ENCODE data around the gene EMP2.
"Not testable (repeated sequence)": the region's sequence is repeated elsewhere in the genome, so short reads cannot be mapped to it uniquely, and the experiment has no call there.

The EMP2 gene

DNA sequence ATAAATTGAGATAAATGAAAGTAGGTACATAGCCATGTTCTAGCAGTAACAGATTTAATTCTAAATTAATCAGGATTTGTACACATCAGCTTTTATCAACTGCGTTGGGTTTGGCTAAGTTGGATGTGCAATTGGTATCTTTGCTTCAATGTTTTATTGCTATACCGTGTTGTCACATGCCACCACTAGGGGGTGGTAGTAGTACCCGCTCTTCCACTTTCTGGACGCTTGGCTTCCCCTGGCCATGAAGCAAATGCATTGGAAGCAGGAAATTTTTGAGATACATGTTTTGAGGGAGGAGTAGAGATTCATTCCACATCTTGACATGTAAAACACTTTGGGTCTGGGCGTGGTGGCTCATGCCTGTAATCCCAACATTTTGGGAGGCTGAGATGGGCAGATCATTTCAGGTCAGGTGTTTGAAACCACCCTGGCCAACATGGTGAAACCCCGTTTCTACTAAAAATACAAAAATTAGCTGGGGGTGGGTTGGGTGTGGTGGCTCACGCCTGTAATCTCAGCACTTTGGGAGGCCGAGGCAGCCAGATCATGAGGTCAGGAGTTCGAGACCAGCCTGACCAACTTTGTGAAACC, 58.6 kb downstream of the EMP2 start:
- Histone ChIP-seq H3K9ac (ENCODE audit: low read length) (no peak overlapping the region), H3K9me3 (ENCODE audit: control insufficient read depth, low read length) (no peaks in the 10 kb centered on the region), H3K36me3 (ENCODE audit: control insufficient read depth, insufficient read depth, low read length) (no peaks in the 10 kb centered on the region), H3K4me3 (ENCODE audit: low read length) (no peak overlapping the region), H3K4me1 (ENCODE audit: control insufficient read depth, insufficient read depth, low read length) (peaks cover 13% of the 10 kb centered on the region), H3K27me3 (ENCODE audit: control insufficient read depth, insufficient read depth, low read length) (no peaks in the 10 kb centered on the region)

DNA sequence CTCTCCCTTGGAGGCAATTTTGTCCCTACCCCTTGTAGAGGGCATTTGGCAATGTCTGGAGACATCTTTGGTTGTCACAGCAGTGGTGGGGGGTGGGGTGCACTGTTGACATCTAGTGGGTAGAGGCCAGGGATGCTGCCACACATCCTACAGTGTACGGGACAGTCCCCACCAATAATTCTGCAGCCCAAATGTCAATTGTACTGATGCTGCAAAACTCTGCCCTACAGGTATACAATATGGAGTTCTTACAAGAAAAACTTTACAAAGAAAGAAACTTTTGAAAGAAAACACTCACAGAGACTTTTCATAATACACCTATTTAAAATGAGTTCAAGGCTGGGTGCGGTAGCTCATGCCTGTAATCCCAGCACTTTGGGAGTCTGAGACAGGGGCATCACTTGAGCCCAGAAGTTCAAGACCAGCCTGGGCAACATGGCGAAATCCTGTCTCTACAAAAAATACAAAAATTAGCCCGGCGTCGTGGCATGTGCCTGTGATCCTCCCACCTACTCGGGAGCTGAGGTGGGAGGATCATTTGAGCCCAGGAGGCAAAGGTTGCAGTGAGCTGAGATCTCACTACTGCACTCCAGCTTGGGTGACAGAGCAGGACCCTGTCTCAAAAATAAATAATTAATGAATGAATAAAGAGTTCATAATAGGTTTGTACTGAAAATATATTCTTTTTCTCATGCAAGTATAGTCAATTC, 59.4 kb downstream of the EMP2 start:
- no peak overlapping the region for H3K9ac ChIP-seq (ENCODE audit: low read length)
- H3K36me3 ChIP-seq (ENCODE audit: control insufficient read depth, insufficient read depth, low read length): no peaks in the 10 kb centered on the region

DNA sequence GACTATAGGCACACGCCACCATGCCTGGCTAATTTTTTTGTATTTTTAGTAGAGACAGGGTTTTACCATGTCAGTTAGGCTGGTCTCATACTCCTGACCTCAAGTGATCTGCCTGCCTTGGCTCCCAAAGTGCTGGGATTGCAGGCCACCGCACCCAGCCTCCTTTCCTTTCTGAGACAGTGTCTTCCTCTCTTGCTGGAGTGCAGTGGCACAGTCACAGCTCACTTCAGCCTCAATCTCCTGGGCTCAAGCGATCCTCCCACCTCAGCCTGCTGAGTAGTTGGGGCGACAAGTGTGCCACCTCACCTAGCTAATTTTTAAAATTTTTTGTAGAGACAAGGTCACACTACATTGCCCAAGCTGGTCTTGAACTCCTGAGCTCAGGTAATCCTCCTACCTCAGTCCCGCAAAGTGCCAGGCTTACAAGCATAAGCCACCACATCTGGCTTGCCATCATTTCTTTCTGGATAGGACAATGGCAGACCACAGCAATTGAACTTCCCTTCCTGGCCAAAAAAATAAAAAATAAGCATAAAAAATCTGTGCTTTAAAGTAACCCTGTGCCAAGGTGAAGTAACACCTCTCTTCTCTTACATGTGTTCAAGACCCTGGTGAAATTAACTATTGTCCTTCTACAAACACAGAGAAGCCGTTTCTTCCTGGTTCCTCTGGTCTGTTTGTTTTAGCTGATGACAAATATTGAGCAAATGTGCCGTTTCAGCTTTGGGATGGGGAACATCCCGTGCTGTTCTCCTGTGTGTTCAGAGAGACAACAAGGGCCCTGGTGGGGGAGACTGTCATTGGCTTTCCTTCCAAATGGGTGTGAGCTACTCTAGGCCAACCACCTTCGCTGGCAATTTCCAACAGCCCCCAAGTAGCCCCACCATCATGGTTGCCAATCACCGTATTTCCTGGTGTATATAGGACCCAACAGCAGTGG, 60.2 kb downstream of the EMP2 start:
- Histone ChIP-seq H3K4me1 (ENCODE audit: control insufficient read depth, insufficient read depth, low read length) (peaks cover 13% of the 10 kb centered on the region), H3K9me3 (ENCODE audit: control insufficient read depth, low read length) (no peaks in the 10 kb centered on the region), H3K9ac (ENCODE audit: low read length) (no peak overlapping the region), H3K4me3 (ENCODE audit: low read length) (no peak overlapping the region), H3K36me3 (ENCODE audit: control insufficient read depth, insufficient read depth, low read length) (no peaks in the 10 kb centered on the region), H3K27me3 (ENCODE audit: control insufficient read depth, insufficient read depth, low read length) (no peaks in the 10 kb centered on the region)

More for the DNA sequence above, 59.4 kb downstream of the EMP2 start:
- no peak overlapping the region for H3K4me3 ChIP-seq (ENCODE audit: low read length)
- H3K4me1 ChIP-seq (ENCODE audit: control insufficient read depth, insufficient read depth, low read length): peaks cover 13% of the 10 kb centered on the region
- no peaks in the 10 kb centered on the region for H3K9me3 ChIP-seq (ENCODE audit: control insufficient read depth, low read length)
- no peaks in the 10 kb centered on the region for H3K27me3 ChIP-seq (ENCODE audit: control insufficient read depth, insufficient read depth, low read length)

DNA sequence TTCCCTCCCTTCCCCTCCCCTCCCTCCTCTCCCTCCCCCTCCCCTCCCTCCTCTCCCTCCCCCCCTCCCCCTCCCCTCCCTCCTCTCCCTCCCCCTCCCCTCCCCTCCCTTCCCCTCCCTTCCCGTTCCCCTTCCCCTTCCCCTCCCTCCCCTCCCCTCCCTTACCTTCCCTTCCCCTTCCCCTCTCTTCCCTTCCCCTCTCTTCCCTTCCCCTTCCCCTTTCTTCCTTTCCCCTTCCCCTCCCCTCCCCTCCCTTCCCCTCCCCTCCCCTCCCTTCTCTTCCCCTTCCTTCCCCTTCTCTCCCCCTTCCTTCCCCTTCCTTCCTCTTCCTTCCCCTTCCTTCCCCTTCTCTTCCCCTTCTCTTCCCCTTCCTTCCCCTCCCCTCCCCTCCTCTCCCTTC, 61.1 kb downstream of the EMP2 start:
- Histone ChIP-seq H3K36me3 (ENCODE audit: control insufficient read depth, insufficient read depth, low read length) (no peaks in the 10 kb centered on the region), H3K27me3 (ENCODE audit: control insufficient read depth, insufficient read depth, low read length) (no peaks in the 10 kb centered on the region), H3K9ac (ENCODE audit: low read length) (no peak overlapping the region), H3K9me3 (ENCODE audit: control insufficient read depth, low read length) (no peaks in the 10 kb centered on the region), H3K4me1 (ENCODE audit: control insufficient read depth, insufficient read depth, low read length) (peaks cover 21% of the 10 kb centered on the region), H3K4me3 (ENCODE audit: low read length) (no peak overlapping the region)

DNA sequence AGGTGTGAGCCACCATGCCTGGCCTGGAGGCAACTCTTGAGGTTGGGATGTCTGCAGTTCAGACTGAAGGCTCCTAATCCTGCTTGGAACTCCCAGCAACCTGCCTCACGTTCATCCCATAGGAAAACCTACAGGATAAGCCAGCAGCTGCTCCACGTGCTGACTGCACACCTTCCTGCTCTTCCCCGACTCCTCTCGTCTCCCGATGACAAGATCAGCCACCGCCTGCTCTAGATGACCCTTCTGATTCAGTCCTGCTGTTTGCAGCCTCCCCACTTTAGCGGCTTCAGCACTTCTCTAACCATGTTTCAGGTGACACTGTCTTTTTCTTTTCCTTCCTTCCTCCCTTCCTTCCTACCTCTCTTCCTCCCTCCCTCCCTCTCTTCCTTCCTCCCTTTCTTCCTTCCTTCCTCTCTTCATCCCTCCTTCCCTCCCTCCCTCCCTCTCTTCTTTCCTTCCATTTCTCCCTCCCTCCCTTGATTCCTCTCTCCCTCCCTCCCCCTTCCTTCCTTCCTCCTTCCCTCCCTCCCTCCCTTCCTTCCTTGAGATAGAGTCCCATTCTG, 61.8 kb downstream of the EMP2 start:
- peaks cover 25% of the 10 kb centered on the region for H3K4me1 ChIP-seq (ENCODE audit: control insufficient read depth, insufficient read depth, low read length)
- no peak overlapping the region for H3K9ac ChIP-seq (ENCODE audit: low read length)
- no peaks in the 10 kb centered on the region for H3K27me3 ChIP-seq (ENCODE audit: control insufficient read depth, insufficient read depth, low read length)
- no peaks in the 10 kb centered on the region for H3K36me3 ChIP-seq (ENCODE audit: control insufficient read depth, insufficient read depth, low read length)
- no peaks in the 10 kb centered on the region for H3K9me3 ChIP-seq (ENCODE audit: control insufficient read depth, low read length)
- H3K4me3 ChIP-seq (ENCODE audit: low read length): no peak overlapping the region

DNA sequence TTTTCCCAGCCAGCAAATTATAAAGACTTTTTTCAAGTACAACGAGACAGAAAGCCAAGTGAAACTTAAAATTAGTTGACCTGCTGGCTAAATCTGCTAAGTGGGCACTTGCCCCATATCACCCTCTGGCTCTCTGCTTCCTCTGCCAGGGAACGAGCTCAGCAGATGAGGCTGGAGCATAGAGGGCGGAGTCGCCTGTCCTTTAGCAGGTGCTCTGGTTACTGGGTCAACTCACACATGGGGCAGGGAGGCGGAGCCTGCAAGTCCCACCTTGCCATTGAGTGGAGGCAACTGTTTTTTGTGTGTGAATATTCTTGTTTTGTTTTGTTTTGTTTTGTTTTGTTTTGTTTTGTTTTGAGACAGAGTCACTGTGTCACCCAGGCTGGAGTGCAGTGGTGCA, 62.5 kb downstream of the EMP2 start:
- Histone ChIP-seq H3K4me1 (ENCODE audit: control insufficient read depth, insufficient read depth, low read length) (peaks cover 25% of the 10 kb centered on the region), H3K36me3 (ENCODE audit: control insufficient read depth, insufficient read depth, low read length) (no peaks in the 10 kb centered on the region), H3K9me3 (ENCODE audit: control insufficient read depth, low read length) (no peaks in the 10 kb centered on the region), H3K4me3 (ENCODE audit: low read length) (no peak overlapping the region), H3K27me3 (ENCODE audit: control insufficient read depth, insufficient read depth, low read length) (no peaks in the 10 kb centered on the region), H3K9ac (ENCODE audit: low read length) (no peak overlapping the region)

DNA sequence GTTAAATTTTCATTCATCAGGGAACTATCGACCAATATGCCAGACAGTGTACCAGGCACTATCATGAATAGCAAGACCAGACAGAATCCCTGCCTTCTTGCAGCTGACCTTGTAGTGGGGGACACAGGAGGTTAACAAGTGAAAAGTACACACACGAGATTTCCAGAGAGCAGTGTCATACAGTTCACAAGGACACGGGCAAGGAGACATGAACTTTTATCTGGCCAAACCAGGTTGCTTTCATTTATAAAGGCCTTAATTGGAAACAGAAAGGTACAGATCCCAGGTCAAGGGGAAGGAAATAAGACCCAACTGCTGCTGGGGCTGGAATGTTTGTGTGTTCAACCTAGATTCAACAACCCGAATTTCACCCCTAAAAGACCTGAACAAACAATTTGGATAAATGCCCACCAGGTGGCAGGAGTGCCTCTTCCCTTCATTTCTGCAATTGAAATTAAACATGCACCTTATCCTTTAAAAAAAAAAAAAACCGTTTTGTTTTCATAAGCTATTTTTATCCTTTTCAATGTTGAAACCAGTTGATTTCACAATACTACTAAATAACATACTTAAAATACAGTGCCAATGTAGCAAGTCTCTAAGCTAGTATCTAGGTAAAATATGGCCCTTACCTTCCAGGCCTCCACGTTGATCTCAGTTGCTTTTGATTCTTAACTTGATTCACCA, 65.9 kb downstream of the EMP2 start:
- no peak overlapping the region for H3K9ac ChIP-seq (ENCODE audit: low read length)
- no peak overlapping the region for H3K4me3 ChIP-seq (ENCODE audit: low read length)
- no peaks in the 10 kb centered on the region for H3K36me3 ChIP-seq (ENCODE audit: control insufficient read depth, insufficient read depth, low read length)
- no peaks in the 10 kb centered on the region for H3K9me3 ChIP-seq (ENCODE audit: control insufficient read depth, low read length)
- peaks cover 11% of the 10 kb centered on the region for H3K4me1 ChIP-seq (ENCODE audit: control insufficient read depth, insufficient read depth, low read length)
- H3K27me3 ChIP-seq (ENCODE audit: control insufficient read depth, insufficient read depth, low read length): no peaks in the 10 kb centered on the region

DNA sequence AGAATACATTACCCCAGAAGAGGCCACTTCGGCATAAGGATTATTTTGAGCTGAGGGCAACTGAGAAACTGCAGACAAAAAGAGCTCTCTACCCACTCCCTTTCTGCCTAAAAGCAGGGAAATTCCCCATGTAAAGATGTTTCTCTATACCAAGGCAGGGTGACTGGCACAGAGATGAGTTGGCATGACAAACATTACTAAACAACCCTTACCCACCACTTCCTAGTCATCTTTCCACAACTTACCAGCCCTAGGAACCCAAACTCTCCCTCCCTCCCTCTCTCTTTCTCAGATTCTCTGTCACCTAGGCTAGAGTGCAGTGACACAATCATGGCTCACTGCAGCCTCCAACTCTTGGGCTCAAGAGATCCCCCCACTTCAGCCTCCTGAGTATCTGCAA, 68.6 kb downstream of the EMP2 start:
- peaks cover 11% of the 10 kb centered on the region for H3K4me1 ChIP-seq (ENCODE audit: control insufficient read depth, insufficient read depth, low read length)
- H3K27me3 ChIP-seq (ENCODE audit: control insufficient read depth, insufficient read depth, low read length): no peaks in the 10 kb centered on the region
- no peaks in the 10 kb centered on the region for H3K9me3 ChIP-seq (ENCODE audit: control insufficient read depth, low read length)
- no peak overlapping the region for H3K9ac ChIP-seq (ENCODE audit: low read length)
- H3K36me3 ChIP-seq (ENCODE audit: control insufficient read depth, insufficient read depth, low read length): no peaks in the 10 kb centered on the region
- H3K4me3 ChIP-seq (ENCODE audit: low read length): no peak overlapping the region

DNA sequence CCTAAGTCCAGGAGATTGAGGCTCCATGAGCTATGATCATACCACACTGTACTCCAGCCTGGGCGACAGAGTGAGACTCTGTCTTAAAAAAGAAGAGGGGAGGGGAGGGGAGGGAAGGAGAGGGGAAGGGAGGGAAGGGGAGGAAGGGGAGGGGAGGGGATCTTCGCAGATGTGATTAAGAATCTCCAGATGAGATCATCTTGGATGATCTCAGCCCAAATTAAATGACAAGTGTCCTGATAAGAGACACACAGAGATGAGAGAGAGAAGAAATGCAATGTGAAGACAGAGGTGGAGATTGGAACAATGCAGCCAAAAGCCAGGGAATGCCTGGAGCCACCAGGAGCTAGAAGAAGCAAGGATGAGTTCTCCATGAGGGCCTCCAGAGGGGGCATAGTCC, 70.1 kb downstream of the EMP2 start:
- H3K9ac ChIP-seq (ENCODE audit: low read length): no peak overlapping the region
- H3K36me3 ChIP-seq (ENCODE audit: control insufficient read depth, insufficient read depth, low read length): no peaks in the 10 kb centered on the region
- H3K27me3 ChIP-seq (ENCODE audit: control insufficient read depth, insufficient read depth, low read length): no peaks in the 10 kb centered on the region
- no peak overlapping the region for H3K4me3 ChIP-seq (ENCODE audit: low read length)
- peaks cover 11% of the 10 kb centered on the region for H3K4me1 ChIP-seq (ENCODE audit: control insufficient read depth, insufficient read depth, low read length)
- no peaks in the 10 kb centered on the region for H3K9me3 ChIP-seq (ENCODE audit: control insufficient read depth, low read length)

DNA sequence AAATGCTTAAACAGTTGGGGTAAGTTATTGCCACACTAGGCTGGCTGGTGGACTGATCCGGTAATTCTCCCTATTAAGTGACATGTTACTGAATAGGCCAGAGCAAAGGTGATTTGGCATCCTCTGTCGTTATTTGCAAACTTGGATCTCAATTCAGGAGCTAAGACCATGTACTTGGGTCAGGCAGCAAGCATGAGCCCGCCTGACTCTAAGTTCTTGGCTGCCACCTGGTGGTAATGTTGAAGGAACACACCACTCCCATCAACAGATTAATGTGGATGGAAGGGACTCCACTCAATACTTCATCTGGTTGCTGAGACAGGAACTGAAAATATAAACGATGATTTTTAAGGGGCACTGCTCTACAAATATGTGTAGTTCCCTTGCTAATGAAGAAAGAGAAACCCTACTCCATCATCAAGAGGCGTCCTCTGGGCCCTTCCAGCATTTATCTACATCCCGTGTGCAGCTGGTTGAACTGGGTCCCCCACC, 70.8 kb downstream of the EMP2 start:
- H3K9ac ChIP-seq (ENCODE audit: low read length): no peak overlapping the region
- H3K9me3 ChIP-seq (ENCODE audit: control insufficient read depth, low read length): no peaks in the 10 kb centered on the region
- H3K36me3 ChIP-seq (ENCODE audit: control insufficient read depth, insufficient read depth, low read length): no peaks in the 10 kb centered on the region
- no peaks in the 10 kb centered on the region for H3K27me3 ChIP-seq (ENCODE audit: control insufficient read depth, insufficient read depth, low read length)
- H3K4me3 ChIP-seq (ENCODE audit: low read length): no peak overlapping the region
- H3K4me1 ChIP-seq (ENCODE audit: control insufficient read depth, insufficient read depth, low read length): peaks cover 6% of the 10 kb centered on the region

DNA sequence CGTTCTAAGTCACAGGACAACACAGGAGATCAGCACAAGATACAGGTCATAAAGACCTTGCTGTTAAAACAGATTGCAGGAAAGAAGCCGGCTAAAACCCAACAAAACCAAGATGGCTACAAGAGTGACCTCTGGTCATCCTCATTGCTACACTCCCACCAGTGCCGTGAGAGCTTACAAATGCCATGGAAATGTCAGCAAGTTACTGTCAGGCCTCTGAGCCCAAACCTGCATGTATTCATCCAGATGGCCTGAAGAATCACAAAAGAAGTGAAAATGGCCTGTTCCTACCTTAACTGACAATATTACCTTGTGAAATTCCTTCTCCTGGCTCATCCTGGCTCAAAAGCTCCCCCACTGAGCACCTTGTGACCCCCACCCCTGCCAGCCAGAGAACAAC, 75.1 kb downstream of the EMP2 start:
- H3K27me3 ChIP-seq (ENCODE audit: control insufficient read depth, insufficient read depth, low read length): not testable (repeated sequence)

More for the DNA sequence above, 75.1 kb downstream of the EMP2 start:
- H3K4me1 ChIP-seq (ENCODE audit: control insufficient read depth, insufficient read depth, low read length): peaks cover 14% of the 10 kb centered on the region
- not testable (repeated sequence) for H3K9me3 ChIP-seq (ENCODE audit: control insufficient read depth, low read length); H3K36me3 ChIP-seq (ENCODE audit: control insufficient read depth, insufficient read depth, low read length); H3K4me3 ChIP-seq (ENCODE audit: low read length); H3K9ac ChIP-seq (ENCODE audit: low read length)
